Muscle layer of colon (tissue), 2 donors: ENCODE data around the gene UNC5CL.

Experiments
- H3K27ac ChIP-seq: one replicate; pipeline ENCODE4 v1.7.0; 2013; ENCODE audit warnings: low read depth, mild to moderate bottlenecking, low read length, moderate library complexity
- H3K27me3 ChIP-seq, 2 donors: one replicate each; pipeline ENCODE4 v1.7.0; 2013; ENCODE audit warnings: low read length in 2 of 2, mild to moderate bottlenecking in 2 of 2; ENCODE audit not compliant: insufficient read depth in 2 of 2, control insufficient read depth in 1 of 2
- H3K36me3 ChIP-seq: one replicate; pipeline ENCODE4 v1.7.0; 2013; ENCODE audit warnings: mild to moderate bottlenecking, low read length; ENCODE audit not compliant: insufficient read depth
- H3K4me1 ChIP-seq: one replicate; pipeline ENCODE4 v1.7.0; 2013; ENCODE audit warnings: mild to moderate bottlenecking, low read length; ENCODE audit not compliant: insufficient read depth
- H3K4me3 ChIP-seq, 2 donors: one replicate each; pipeline ENCODE4 v1.7.0; 2013; ENCODE audit warnings: low read length in 2 of 2, low read depth in 1 of 2, mild to moderate bottlenecking in 1 of 2, moderate library complexity in 1 of 2
- H3K9ac ChIP-seq: one replicate; pipeline ENCODE4 v1.7.0; 2013; ENCODE audit warnings: low read length
- H3K9me3 ChIP-seq: one replicate; pipeline ENCODE4 v1.7.0; 2013; ENCODE audit warnings: mild to moderate bottlenecking, low read length
- donor health status: abdominal sarcoma.
- donor health status: Adenocarcinoma of cecum.

UNC5CL gene, protein sequence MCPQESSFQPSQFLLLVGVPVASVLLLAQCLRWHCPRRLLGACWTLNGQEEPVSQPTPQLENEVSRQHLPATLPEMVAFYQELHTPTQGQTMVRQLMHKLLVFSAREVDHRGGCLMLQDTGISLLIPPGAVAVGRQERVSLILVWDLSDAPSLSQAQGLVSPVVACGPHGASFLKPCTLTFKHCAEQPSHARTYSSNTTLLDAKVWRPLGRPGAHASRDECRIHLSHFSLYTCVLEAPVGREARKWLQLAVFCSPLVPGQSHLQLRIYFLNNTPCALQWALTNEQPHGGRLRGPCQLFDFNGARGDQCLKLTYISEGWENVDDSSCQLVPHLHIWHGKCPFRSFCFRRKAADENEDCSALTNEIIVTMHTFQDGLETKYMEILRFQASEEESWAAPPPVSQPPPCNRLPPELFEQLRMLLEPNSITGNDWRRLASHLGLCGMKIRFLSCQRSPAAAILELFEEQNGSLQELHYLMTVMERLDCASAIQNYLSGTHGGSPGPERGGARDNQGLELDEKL

DNA sequence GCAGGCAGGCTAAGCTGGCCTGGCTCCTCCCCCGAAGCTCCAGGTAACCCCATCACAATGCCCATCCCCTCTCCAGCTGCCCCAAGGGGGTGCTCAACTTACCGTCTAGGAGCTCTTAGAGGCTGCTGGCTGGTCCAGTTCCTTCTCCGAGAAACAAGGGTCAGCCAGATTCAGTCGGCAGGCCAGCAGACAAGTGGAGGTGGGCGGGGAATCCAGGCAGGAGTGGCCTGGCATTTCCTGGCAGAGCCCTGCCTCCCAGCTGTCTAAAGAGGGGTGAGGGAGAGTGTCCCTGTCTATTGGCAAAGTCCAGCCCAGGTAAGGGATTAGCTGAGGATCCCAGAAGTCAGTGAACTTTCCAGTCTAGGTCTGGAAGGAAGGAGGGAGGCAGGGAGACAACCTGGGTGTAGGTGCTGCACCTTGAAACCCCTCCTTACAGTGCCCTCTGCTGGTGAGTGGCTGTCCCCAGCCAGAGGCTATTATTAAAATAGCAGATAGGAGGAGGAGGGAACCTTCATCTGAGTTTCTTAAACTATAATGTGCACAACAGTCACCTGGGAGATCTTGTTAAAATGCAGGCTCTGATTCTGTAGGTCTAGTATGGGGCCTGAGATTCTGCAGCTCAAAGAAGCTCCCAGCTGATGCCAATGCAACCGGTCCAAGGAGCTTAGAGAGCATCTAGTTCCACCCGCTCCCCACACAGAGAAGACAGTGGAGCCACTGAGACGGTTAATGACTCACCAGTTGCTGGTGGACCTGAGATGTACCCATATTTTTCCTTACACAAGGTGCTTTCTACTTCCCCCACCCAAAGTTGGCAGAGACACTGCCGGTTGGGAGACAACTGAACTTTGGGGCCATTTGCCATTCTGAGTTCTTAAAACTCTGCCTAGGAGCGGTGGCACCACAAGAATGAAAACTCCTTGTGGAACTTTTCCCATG, at the start of gene UNC5CL:
Gene UNC5CL, minus strand, starts transcription at position 162 of the 939 bp plus-strand sequence. CDS start 4,147 bp downstream, outside the sequence.
- Histone ChIP-seq H3K9ac (no peak within 1 kb of the TSS), H3K36me3 (no peaks in the 10 kb centered on the region), H3K9me3 (no peaks in the 10 kb centered on the region), H3K27me3 (no peaks in the 10 kb centered on the region), H3K27ac (no peak within 1 kb of the TSS), H3K4me3 (no peak within 1 kb of the TSS), H3K4me1 (no peaks in the 10 kb centered on the region)

- H3K9ac ChIP-seq: no peak overlapping the region
- no peaks in the 10 kb centered on the region for H3K4me1 ChIP-seq
- no peaks in the 10 kb centered on the region for H3K9me3 ChIP-seq
- no peak overlapping the region for H3K27ac ChIP-seq
- H3K4me3 ChIP-seq: no peak overlapping the region
- no peaks in the 10 kb centered on the region for H3K27me3 ChIP-seq
- peaks cover 53% of the 10 kb centered on the region for H3K36me3 ChIP-seq
Observed at GRCh38 chr6:41088451-41088850, 49.4 kb upstream of the UNC5CL start.

- H3K36me3 ChIP-seq: peaks cover 31% of the 10 kb centered on the region
- H3K27ac ChIP-seq: no peak overlapping the region
Observed at GRCh38 chr6:41085182-41085581, 46.2 kb upstream of the UNC5CL start.

DNA sequence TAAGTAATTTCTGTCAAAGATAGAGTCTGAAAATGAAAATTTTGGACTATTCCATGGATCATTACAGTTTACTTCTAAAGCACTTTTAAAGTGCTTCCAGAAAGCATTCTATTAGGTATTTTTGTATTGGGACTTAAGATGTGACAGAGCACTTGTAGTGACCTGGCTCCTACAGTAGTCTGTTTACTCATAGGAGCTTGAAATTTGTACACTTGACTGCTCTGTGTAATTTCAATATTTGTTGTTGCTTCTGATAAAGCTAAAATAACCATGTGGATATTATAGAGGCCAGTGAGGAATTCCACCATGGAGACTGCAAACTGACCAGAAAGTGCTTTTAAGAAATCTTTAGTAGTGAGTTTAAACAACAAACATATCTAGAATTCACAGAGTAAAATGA, 44.1 kb upstream of the UNC5CL start:
- Histone ChIP-seq H3K4me3 (no peak overlapping the region), H3K9me3 (no peaks in the 10 kb centered on the region), H3K27ac (no peak overlapping the region), H3K4me1 (no peaks in the 10 kb centered on the region), H3K36me3 (peaks cover 42% of the 10 kb centered on the region), H3K27me3 (no peaks in the 10 kb centered on the region), H3K9ac (no peak overlapping the region)

More at GRCh38 chr6:41085182-41085581, 46.2 kb upstream of the UNC5CL start:
- Histone ChIP-seq H3K9me3 (no peaks in the 10 kb centered on the region), H3K27me3 (no peaks in the 10 kb centered on the region), H3K4me1 (no peaks in the 10 kb centered on the region), H3K4me3 (no peak overlapping the region), H3K9ac (no peak overlapping the region)

- Histone ChIP-seq H3K27me3 (no peaks in the 10 kb centered on the region), H3K4me1 (peaks cover 4% of the 10 kb centered on the region), H3K4me3 (no peak overlapping the region), H3K36me3 (peaks cover 42% of the 10 kb centered on the region), H3K9me3 (no peaks in the 10 kb centered on the region), H3K27ac (no peak overlapping the region), H3K9ac (no peak overlapping the region)
Observed at GRCh38 chr6:41080621-41081020, 41.6 kb upstream of the UNC5CL start.

GRCh38 chr6:41079080-41079479, 40.1 kb upstream of the UNC5CL start:
- H3K4me1 ChIP-seq: peaks cover 19% of the 10 kb centered on the region
- H3K36me3 ChIP-seq: peaks cover 27% of the 10 kb centered on the region
- no peaks in the 10 kb centered on the region for H3K9me3 ChIP-seq
- no peak overlapping the region for H3K4me3 ChIP-seq
- H3K27me3 ChIP-seq: no peaks in the 10 kb centered on the region
- no peak overlapping the region for H3K27ac ChIP-seq
- no peak overlapping the region for H3K9ac ChIP-seq

DNA sequence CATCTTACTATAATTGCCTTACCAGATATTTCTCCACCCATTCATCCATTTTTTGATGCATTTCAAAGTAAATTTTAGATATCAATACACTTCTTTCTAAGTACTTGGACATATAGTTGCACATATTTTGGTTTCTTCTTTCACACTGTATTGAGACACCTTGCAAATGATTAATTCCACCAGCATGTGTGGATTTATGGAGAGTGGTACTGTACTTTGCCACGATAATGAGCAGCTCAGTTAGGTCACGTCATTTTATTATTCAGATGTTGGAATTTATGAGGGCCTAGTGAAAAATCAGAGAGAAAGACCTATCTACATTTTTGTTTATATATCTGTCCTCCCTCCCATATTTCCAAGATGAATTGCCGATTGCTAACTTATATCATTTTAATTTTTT, 39.1 kb upstream of the UNC5CL start:
- no peak overlapping the region for H3K4me3 ChIP-seq
- H3K27ac ChIP-seq: no peak overlapping the region
- H3K9me3 ChIP-seq: no peaks in the 10 kb centered on the region
- H3K9ac ChIP-seq: no peak overlapping the region
- peaks cover 22% of the 10 kb centered on the region for H3K36me3 ChIP-seq
- H3K27me3 ChIP-seq: no peaks in the 10 kb centered on the region
- peaks cover 20% of the 10 kb centered on the region for H3K4me1 ChIP-seq

- Histone ChIP-seq H3K27ac (no peak overlapping the region), H3K9ac (no peak overlapping the region), H3K27me3 (no peaks in the 10 kb centered on the region), H3K4me1 (peaks cover 20% of the 10 kb centered on the region), H3K9me3 (no peaks in the 10 kb centered on the region), H3K4me3 (no peak overlapping the region), H3K36me3 (peaks cover 22% of the 10 kb centered on the region)
Observed at GRCh38 chr6:41077536-41077935, 38.5 kb upstream of the UNC5CL start.

GRCh38 chr6:41075651-41076626, 36.9 kb upstream of the UNC5CL start:
- Histone ChIP-seq H3K27me3 (no peaks in the 10 kb centered on the region), H3K9ac (peak overlapping the region; percentile 14), H3K4me1 (peaks cover 23% of the 10 kb centered on the region), H3K4me3 (no peak overlapping the region), H3K27ac (no peak overlapping the region), H3K36me3 (peaks cover 21% of the 10 kb centered on the region), H3K9me3 (no peaks in the 10 kb centered on the region)

DNA sequence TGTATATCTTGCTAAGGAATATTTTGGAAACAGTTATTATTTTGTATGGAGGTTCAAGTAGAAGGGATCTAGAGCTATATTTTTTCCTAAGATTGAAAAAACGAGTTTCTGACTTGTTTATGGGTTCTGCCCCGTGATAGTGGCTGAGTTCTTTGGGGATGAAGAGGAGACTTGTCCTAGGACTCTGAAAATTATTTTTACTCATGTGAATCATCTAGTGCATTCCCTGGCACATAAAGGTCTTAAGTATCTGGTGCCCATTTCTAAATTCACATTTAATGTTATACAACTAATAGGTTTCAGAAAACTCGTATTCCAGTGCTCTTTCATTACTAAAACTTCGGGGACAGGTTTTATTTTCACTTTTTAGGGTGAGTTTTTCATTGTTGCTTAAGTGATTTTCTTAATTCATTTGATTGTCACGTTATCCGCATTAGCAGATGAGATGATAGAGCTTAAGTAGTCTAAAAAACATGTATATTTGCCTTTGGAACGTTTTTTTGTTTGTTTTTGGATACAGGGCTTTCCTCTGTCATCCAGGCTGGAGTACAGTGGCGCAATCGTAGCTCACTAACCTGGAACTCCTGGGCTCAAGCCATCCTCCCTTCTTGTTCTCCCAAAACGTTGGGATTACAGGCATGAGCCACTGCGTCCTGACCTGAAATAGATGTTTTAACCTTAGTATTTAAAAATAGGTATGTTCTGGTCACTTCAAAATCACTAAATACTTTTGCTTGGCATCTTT, 35.8 kb upstream of the UNC5CL start:
- peaks cover 31% of the 10 kb centered on the region for H3K4me1 ChIP-seq
- peak overlapping the region in 1 of 2 donors; percentile 77 for H3K4me3 ChIP-seq
- H3K27me3 ChIP-seq: no peaks in the 10 kb centered on the region
- no peaks in the 10 kb centered on the region for H3K9me3 ChIP-seq
- peak overlapping the region; percentile 14 for H3K9ac ChIP-seq
- peaks cover 11% of the 10 kb centered on the region for H3K36me3 ChIP-seq
- H3K27ac ChIP-seq: no peak overlapping the region
